Measurements from ENCODE around the gene MLLT3. TPM values are rescaled to one million over a fixed set of nuclear protein-coding genes. Genes with fewer than 3 reads are reported as not detected.

Gene MLLT3
- total RNA-seq, 3 donors from 2014 or later (not counting 1 experiment from before 2014, with no cell fraction given): 24.3 to 26.6 (median 25.2) TPM

- Histone ChIP-seq H3K4me1 (ENCODE audit: control insufficient read depth, insufficient read depth, low read length) (no peaks in the 10 kb centered on the region), H3K4me3 (ENCODE audit: low read length) (no peak overlapping the region), H3K36me3 (ENCODE audit: control insufficient read depth, insufficient read depth, low read length) (no peaks in the 10 kb centered on the region), H3K27me3 (ENCODE audit: control insufficient read depth, insufficient read depth, low read length) (no peaks in the 10 kb centered on the region), H3K9me3 (ENCODE audit: control insufficient read depth, insufficient read depth, low read length) (no peaks in the 10 kb centered on the region), H3K27ac (ENCODE audit: low read length) (no peak overlapping the region)
- Mint-ChIP-seq H3K27me3 (ENCODE audit: low read depth in 2 of 2) (no peaks in the 10 kb centered on the region), H3K36me3 (no peaks in the 10 kb centered on the region), H3K27ac (peak overlapping the region; percentile 49 to 68), H3K9me3 (no peaks in the 10 kb centered on the region), H3K4me3 (peak overlapping the region; percentile 14), H3K4me1 (peaks cover 15 to 24% of the 10 kb centered on the region in 2 donors)
- intact Hi-C loops (cut with micrococcal nuclease): no loop called here
- 60% methylated on average over 1 of the region's 4 CpGs for WGBS (ENCODE audit: insufficient coverage)
- no peak for DNase-seq
- TF ChIP-seq CTCF (IDR thresholded peaks at IDR 0.05): no peak
- no peak for ATAC-seq
Observed at GRCh38 chr9:20376731-20377375, 245.4 kb downstream of the MLLT3 start.

GRCh38 chr9:20376042-20376441 lies 246.3 kb downstream of the MLLT3 start:
- Histone ChIP-seq H3K9me3 (ENCODE audit: control insufficient read depth, insufficient read depth, low read length) (no peaks in the 10 kb centered on the region), H3K27ac (ENCODE audit: low read length) (no peak overlapping the region), H3K36me3 (ENCODE audit: control insufficient read depth, insufficient read depth, low read length) (no peaks in the 10 kb centered on the region), H3K4me1 (ENCODE audit: control insufficient read depth, insufficient read depth, low read length) (no peaks in the 10 kb centered on the region), H3K27me3 (ENCODE audit: control insufficient read depth, insufficient read depth, low read length) (no peaks in the 10 kb centered on the region), H3K4me3 (ENCODE audit: low read length) (no peak overlapping the region)
- peak overlapping the region; percentile 47 for H3K4me3 Mint-ChIP-seq
- H3K27ac Mint-ChIP-seq: peak overlapping the region in 1 of 2 donors; percentile 49
- H3K27me3 Mint-ChIP-seq (ENCODE audit: low read depth in 2 of 2): no peaks in the 10 kb centered on the region
- WGBS (ENCODE audit: insufficient coverage): 52% methylated on average over 3 of the region's 4 CpGs
- H3K4me1 Mint-ChIP-seq: peaks cover 15 to 26% of the 10 kb centered on the region in 2 donors
- H3K36me3 Mint-ChIP-seq: no peaks in the 10 kb centered on the region
- H3K9me3 Mint-ChIP-seq: no peaks in the 10 kb centered on the region
- intact Hi-C loops (cut with micrococcal nuclease): no loop called here
- DNase-seq (no peak), ATAC-seq (no peak)
- TF ChIP-seq CTCF (IDR thresholded peaks at IDR 0.05): no peak

GRCh38 chr9:20373263-20373662 lies 249.0 kb downstream of the MLLT3 start:
- ATAC-seq: no peak

More at GRCh38 chr9:20373263-20373662, 249.0 kb downstream of the MLLT3 start:
- Histone ChIP-seq H3K36me3 (ENCODE audit: control insufficient read depth, insufficient read depth, low read length) (no peaks in the 10 kb centered on the region), H3K4me3 (ENCODE audit: low read length) (no peak overlapping the region), H3K27ac (ENCODE audit: low read length) (no peak overlapping the region), H3K27me3 (ENCODE audit: control insufficient read depth, insufficient read depth, low read length) (no peaks in the 10 kb centered on the region), H3K4me1 (ENCODE audit: control insufficient read depth, insufficient read depth, low read length) (no peaks in the 10 kb centered on the region), H3K9me3 (ENCODE audit: control insufficient read depth, insufficient read depth, low read length) (no peaks in the 10 kb centered on the region)
- no peaks in the 10 kb centered on the region for H3K27me3 Mint-ChIP-seq (ENCODE audit: low read depth in 2 of 2)
- DNase-seq: peak in 1 of 2 donors; percentile 27
- H3K9me3 Mint-ChIP-seq: no peaks in the 10 kb centered on the region
- 73% methylated on average over 1 of the region's 1 CpG for WGBS (ENCODE audit: insufficient coverage)
- peaks cover 40 to 43% of the 10 kb centered on the region in 2 donors for H3K4me1 Mint-ChIP-seq
- no peak overlapping the region for H3K27ac Mint-ChIP-seq
- TF ChIP-seq CTCF (IDR thresholded peaks at IDR 0.05): no peak
- H3K4me3 Mint-ChIP-seq: no peak overlapping the region
- intact Hi-C loops (cut with micrococcal nuclease): no loop called here
- H3K36me3 Mint-ChIP-seq: no peaks in the 10 kb centered on the region
